Left renal cortex interstitium (tissue), 4 donors: ENCODE measurements around the gene HEPH. TPM values are rescaled to one million over a fixed set of nuclear protein-coding genes. Genes with fewer than 3 reads are reported as not detected.
"Not testable (repeated sequence)": the region's sequence is repeated elsewhere in the genome, so short reads cannot be mapped to it uniquely, and the experiment has no call there.

Experiments
- DNase-seq, 4 donors: peaks; one replicate each; pipeline ENCODE4 v3.0.0-alpha.2; 2013; ENCODE audit warnings: low read depth in 4 of 4, low spot score in 2 of 4, missing footprints in 1 of 4
- polyA plus RNA-seq, 4 donors: library from polyadenylated mRNA; unstranded; fragments of 120-200 nt; gene quantifications; one replicate each; pipeline ENCODE4 v1.2.1, GENCODE V29; 2013; ENCODE audit not compliant: insufficient read length in 4 of 4

HEPH gene
- polyA plus RNA-seq, 4 donors = 42.6 to 64.4 (median 57.5) TPM

GRCh38 chrX:66200855-66201795, 37.1 kb downstream of the HEPH start:
- no peak for DNase-seq

GRCh38 chrX:66203114-66203513, 39.1 kb downstream of the HEPH start:
- DNase-seq = no peak

- DNase-seq = no peak
Measured at GRCh38 chrX:66221856-66222255, 57.8 kb downstream of the HEPH start.

- DNase-seq = no peak
Measured at GRCh38 chrX:66232296-66232695, 68.2 kb downstream of the HEPH start.

GRCh38 chrX:66233209-66233608, 69.2 kb downstream of the HEPH start:
- DNase-seq = no peak

GRCh38 chrX:66233904-66234303, 69.9 kb downstream of the HEPH start:
- not testable (repeated sequence) for DNase-seq

- no peak for DNase-seq
Measured at GRCh38 chrX:66255359-66255967, 91.4 kb downstream of the HEPH start.

- DNase-seq = no peak
Measured at GRCh38 chrX:66262807-66263206, 98.8 kb downstream of the HEPH start.

Other genes with a start within 250 kb of the HEPH start
- 1 to 10 TPM; 3.6 to 6.4 (median 5.9) TPM for gene VSIG4, start 124.2 kb upstream of the HEPH start, polyA plus RNA-seq